ENCODE measurements around the gene NFAT5. TPM values are rescaled to one million over a fixed set of nuclear protein-coding genes. Genes with fewer than 3 reads are reported as not detected.

NFAT5 gene
- total RNA-seq, 2 donors from 2014 or later: 38.1 to 38.9 TPM

MicroRNA genes within 50 kb of the gene (microRNA counts, 767-probe panel; counts per million panel counts)
- 0 to 736 counts per million in 2 donors for microRNA hsa-miR-1538

Small RNAs within 50 kb of the gene (microRNA-seq; reads per million reads assigned to microRNA genes)
- 0 to 0.45 reads per million in 2 donors for gene MIR1538 (ENCODE audit: borderline number of aligned reads in 2 of 2, borderline replicate concordance in 2 of 2)

Small RNAs within 50 kb of the gene (small RNA-seq; reads per million reads assigned to genes)
- gene MIR1538: not detected

Other genes with a start within 250 kb of the NFAT5 start
- gene PDF, start 235.4 kb upstream of the NFAT5 start, total RNA-seq: 10 to 100 TPM; 38.1 to 45.2 TPM
- gene COG8, start 226.4 kb upstream of the NFAT5 start, total RNA-seq: 10 to 100 TPM; 39.4 to 46.8 TPM
- 1 to 10 TPM; 3.3 to 8.8 TPM for gene NIP7, start 226.2 kb upstream of the NFAT5 start, total RNA-seq
- 10 to 100 TPM; 23.1 to 62.8 TPM for gene TMED6, start 214.2 kb upstream of the NFAT5 start, total RNA-seq
- 10 to 100 TPM; 11.4 to 27.7 TPM for gene TERF2, start 180.0 kb upstream of the NFAT5 start, total RNA-seq
- 10 to 100 TPM in 1 of 2 donors, 1 to 10 TPM in 1; 8.2 to 20.0 TPM for gene CYB5B, start 141.3 kb upstream of the NFAT5 start, total RNA-seq
- gene NQO1, start 160.6 kb downstream of the NFAT5 start, total RNA-seq: 10 to 100 TPM; 26.5 to 36.6 TPM
- gene NOB1, start 189.0 kb downstream of the NFAT5 start, total RNA-seq: 10 to 100 TPM; 28.0 to 69.0 TPM
- 10 to 100 TPM; 34.8 to 78.8 TPM for gene WWP2, start 196.4 kb downstream of the NFAT5 start, total RNA-seq